ENCODE measurements around the gene ILF3. TPM values are rescaled to one million over a fixed set of nuclear protein-coding genes. Genes with fewer than 3 reads are reported as not detected.

The ILF3 gene
- 100 to 1,000 TPM; 114 to 196 TPM for total RNA-seq

- Histone ChIP-seq H3K9me3 (no peaks in the 10 kb centered on the region), H3K27ac (peak within 1 kb of the TSS; percentile 96 to 100), H3K27me3 (replicated peaks; ENCODE audit: insufficient read depth) (no peaks in the 10 kb centered on the region), H3K4me1 (ENCODE audit: control insufficient read depth in 1 of 2, low read depth in 2 of 2) (peaks cover 21 to 47% of the 10 kb centered on the region in 2 donors), H3K36me3 (no peaks in the 10 kb centered on the region), H3K4me3 (peak within 1 kb of the TSS; percentile 96)
- ATAC-seq (ENCODE audit: insufficient number of reproducible peaks, low FRiP score, low read depth) (peak; percentile 88), DNase-seq (ENCODE audit: low spot score) (peak; percentile 99)
- TF ChIP-seq, protein P1, sequence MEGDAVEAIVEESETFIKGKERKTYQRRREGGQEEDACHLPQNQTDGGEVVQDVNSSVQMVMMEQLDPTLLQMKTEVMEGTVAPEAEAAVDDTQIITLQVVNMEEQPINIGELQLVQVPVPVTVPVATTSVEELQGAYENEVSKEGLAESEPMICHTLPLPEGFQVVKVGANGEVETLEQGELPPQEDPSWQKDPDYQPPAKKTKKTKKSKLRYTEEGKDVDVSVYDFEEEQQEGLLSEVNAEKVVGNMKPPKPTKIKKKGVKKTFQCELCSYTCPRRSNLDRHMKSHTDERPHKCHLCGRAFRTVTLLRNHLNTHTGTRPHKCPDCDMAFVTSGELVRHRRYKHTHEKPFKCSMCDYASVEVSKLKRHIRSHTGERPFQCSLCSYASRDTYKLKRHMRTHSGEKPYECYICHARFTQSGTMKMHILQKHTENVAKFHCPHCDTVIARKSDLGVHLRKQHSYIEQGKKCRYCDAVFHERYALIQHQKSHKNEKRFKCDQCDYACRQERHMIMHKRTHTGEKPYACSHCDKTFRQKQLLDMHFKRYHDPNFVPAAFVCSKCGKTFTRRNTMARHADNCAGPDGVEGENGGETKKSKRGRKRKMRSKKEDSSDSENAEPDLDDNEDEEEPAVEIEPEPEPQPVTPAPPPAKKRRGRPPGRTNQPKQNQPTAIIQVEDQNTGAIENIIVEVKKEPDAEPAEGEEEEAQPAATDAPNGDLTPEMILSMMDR (IDR thresholded peaks at IDR 0.05): no peak
These were observed at the start of gene ILF3 for GRCh38 chr19:10653732-10654609. TSS of gene ILF3 (plus strand) at chr19:10654346. CDS start at chr19:10670606, 16,260 bp downstream.

GRCh38 chr19:10604460-10604980 lies 49.6 kb upstream of the ILF3 start:
- H3K4me3 ChIP-seq: peak overlapping the region; percentile 93
- TF ChIP-seq, protein P1 (IDR thresholded peaks at IDR 0.05): no peak
- DNase-seq (ENCODE audit: low spot score): no peak
- H3K27ac ChIP-seq: peak overlapping the region; percentile 97 to 98
- H3K4me1 ChIP-seq (ENCODE audit: control insufficient read depth in 1 of 2, low read depth in 2 of 2): peaks cover 16 to 31% of the 10 kb centered on the region in 2 donors
- no peaks in the 10 kb centered on the region for H3K36me3 ChIP-seq
- ATAC-seq (ENCODE audit: insufficient number of reproducible peaks, low FRiP score, low read depth): no peak
- H3K27me3 ChIP-seq (replicated peaks; ENCODE audit: insufficient read depth): no peaks in the 10 kb centered on the region
- no peaks in the 10 kb centered on the region for H3K9me3 ChIP-seq

DNA sequence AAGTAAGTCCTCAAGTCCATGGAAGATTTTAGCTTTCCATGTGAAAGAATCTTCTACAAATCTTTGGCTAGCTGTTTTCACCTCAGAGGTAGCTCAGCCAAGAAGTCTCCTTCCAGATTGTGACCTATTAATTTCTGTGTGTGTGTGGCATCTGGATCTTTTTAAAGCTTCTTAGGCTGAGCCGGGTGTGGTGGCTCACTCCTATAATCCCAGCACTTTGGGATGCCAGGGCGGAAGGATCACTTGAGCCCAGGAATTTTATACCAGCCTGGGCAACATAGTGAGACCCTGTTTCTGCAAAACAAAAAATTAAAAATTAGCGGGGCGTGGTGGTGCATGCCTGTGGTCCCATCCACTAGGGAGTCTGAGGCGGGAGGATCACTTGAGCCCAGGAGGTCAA lies 42.2 kb upstream of the ILF3 start:
- Histone ChIP-seq H3K27ac (peak overlapping the region; percentile 66 to 69), H3K4me1 (ENCODE audit: control insufficient read depth in 1 of 2, low read depth in 2 of 2) (peaks cover 24 to 36% of the 10 kb centered on the region in 2 donors)
- no peak for ATAC-seq (ENCODE audit: insufficient number of reproducible peaks, low FRiP score, low read depth)

DNA sequence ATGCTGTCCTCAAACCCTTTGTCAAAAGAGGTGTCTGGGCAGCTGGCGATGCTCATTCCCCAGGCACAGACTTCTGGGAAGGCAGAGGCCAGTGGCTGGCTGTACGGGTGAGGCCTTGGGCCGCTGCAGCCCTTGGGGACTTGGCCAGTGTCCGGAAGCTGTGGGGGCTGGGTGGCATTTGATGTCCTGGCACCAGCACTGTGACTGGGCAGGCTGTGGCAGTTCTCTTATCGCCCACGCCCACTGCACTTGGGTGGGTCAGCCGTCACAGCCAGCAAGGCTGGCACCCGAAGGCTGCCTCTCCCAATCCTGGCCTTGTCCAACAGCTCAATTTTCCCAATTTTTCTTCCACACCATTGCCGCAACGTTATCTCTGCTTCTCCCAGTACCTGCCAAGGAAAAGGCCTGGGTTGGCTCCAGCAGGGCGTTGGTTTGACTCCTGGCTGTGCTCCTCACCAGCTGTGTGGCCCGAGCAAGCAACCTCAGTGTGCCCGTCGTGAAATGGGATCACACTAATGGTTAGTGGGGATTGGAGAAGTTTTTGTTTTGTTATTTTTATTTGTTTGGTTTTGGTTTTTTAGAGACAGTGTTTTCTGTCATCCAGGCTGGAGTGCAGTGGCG lies 41.5 kb upstream of the ILF3 start:
- ATAC-seq (ENCODE audit: insufficient number of reproducible peaks, low FRiP score, low read depth): peak; percentile 75
- no peaks in the 10 kb centered on the region for H3K27me3 ChIP-seq (replicated peaks; ENCODE audit: insufficient read depth)
- peak overlapping the region; percentile 66 to 69 for H3K27ac ChIP-seq
- H3K4me3 ChIP-seq: peak overlapping the region; percentile 18
- peak; percentile 66 for DNase-seq (ENCODE audit: low spot score)
- no peaks in the 10 kb centered on the region for H3K36me3 ChIP-seq
- TF ChIP-seq, protein P1 (IDR thresholded peaks at IDR 0.05): no peak
- H3K4me1 ChIP-seq (ENCODE audit: control insufficient read depth in 1 of 2, low read depth in 2 of 2): peaks cover 28 to 42% of the 10 kb centered on the region in 2 donors
- no peaks in the 10 kb centered on the region for H3K9me3 ChIP-seq

More for the DNA sequence above, 42.2 kb upstream of the ILF3 start:
- Histone ChIP-seq H3K9me3 (no peaks in the 10 kb centered on the region), H3K27me3 (replicated peaks; ENCODE audit: insufficient read depth) (no peaks in the 10 kb centered on the region), H3K36me3 (no peaks in the 10 kb centered on the region), H3K4me3 (no peak overlapping the region)
- no peak for DNase-seq (ENCODE audit: low spot score)
- TF ChIP-seq, protein P1 (IDR thresholded peaks at IDR 0.05): no peak

Data from thoracic aorta (tissue), 2 donors.